Measurements from ENCODE around the gene HSPG2.

Gene HSPG2

DNA sequence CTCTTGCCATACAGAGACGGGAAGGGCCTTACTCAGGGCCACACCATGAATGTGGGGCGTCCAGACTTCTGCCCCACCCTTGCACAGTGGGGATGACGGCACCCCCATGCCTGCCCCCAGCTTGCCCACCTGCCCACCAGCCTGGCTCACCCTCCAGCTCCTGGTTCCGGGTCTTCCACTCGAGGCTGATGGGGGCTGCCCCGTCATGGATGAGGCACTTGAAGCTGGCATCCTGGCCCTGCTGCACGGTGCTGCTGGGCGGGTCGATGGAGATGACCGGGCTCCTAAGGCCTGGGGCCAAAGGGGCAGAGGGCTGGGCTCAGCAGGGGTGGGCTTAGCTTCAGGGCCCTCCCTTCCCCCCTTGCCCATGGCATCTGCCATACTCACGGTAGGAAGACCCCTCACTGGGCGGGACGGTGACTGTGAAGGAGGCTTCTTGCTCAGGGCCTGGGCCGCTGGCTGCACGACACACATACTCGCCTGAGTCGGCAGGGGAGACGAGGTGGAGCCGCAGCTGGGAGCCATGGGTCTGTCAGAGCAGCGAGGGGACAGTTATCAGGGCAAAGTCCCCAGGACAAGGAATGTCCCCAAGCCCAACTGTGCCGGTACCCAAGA lies 95.2 kb downstream of the HSPG2 start:
- Histone ChIP-seq H3K9ac (ENCODE audit: low read length in 5 of 5) (no peak overlapping the region), H3K9me3 (ENCODE audit: control insufficient read depth in 5 of 5, low read length in 5 of 5) (no peaks in the 10 kb centered on the region), H3K4me3 (ENCODE audit: low read depth in 1 of 5, low read length in 5 of 5) (no peak overlapping the region), H3K36me3 (ENCODE audit: control insufficient read depth in 5 of 5, insufficient read depth in 5 of 5, low read length in 5 of 5) (peaks cover 3 to 98% (median 92%) of the 10 kb centered on the region in 5 donors), H3K27ac (ENCODE audit: low read depth, low read length) (no peak overlapping the region), H3K4me1 (ENCODE audit: control insufficient read depth in 5 of 5, insufficient read depth in 5 of 5, low read length in 5 of 5) (no peaks in the 10 kb centered on the region), H3K27me3 (ENCODE audit: control insufficient read depth in 5 of 5, insufficient read depth in 4 of 5, low read length in 5 of 5) (no peaks in the 10 kb centered on the region)

DNA sequence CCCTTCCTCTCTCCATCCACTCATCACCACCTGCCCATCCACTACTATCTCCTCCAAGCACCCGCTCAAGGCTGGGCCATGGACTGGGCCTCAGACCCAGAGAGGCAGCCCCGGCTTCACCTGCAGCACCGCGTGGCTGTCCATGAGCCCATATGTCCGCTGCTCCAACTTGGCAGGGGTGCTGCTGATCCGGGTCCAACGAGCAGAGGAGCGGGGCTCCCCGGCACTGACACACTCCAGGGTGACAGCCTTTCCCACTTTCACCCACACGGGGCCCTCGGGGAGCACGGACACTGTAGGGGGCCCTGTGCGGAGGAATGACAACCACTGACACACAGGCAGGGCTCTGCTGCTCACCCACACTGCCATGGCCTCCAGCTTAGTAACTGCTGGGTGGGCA lies 96.1 kb downstream of the HSPG2 start:
- Histone ChIP-seq H3K9me3 (ENCODE audit: control insufficient read depth in 5 of 5, low read length in 5 of 5) (no peaks in the 10 kb centered on the region), H3K9ac (ENCODE audit: low read length in 5 of 5) (no peak overlapping the region), H3K27ac (ENCODE audit: low read depth, low read length) (no peak overlapping the region), H3K4me1 (ENCODE audit: control insufficient read depth in 5 of 5, insufficient read depth in 5 of 5, low read length in 5 of 5) (no peaks in the 10 kb centered on the region), H3K36me3 (ENCODE audit: control insufficient read depth in 5 of 5, insufficient read depth in 5 of 5, low read length in 5 of 5) (peaks cover 3 to 98% (median 92%) of the 10 kb centered on the region in 5 donors), H3K27me3 (ENCODE audit: control insufficient read depth in 5 of 5, insufficient read depth in 4 of 5, low read length in 5 of 5) (no peaks in the 10 kb centered on the region), H3K4me3 (ENCODE audit: low read depth in 1 of 5, low read length in 5 of 5) (no peak overlapping the region)

DNA sequence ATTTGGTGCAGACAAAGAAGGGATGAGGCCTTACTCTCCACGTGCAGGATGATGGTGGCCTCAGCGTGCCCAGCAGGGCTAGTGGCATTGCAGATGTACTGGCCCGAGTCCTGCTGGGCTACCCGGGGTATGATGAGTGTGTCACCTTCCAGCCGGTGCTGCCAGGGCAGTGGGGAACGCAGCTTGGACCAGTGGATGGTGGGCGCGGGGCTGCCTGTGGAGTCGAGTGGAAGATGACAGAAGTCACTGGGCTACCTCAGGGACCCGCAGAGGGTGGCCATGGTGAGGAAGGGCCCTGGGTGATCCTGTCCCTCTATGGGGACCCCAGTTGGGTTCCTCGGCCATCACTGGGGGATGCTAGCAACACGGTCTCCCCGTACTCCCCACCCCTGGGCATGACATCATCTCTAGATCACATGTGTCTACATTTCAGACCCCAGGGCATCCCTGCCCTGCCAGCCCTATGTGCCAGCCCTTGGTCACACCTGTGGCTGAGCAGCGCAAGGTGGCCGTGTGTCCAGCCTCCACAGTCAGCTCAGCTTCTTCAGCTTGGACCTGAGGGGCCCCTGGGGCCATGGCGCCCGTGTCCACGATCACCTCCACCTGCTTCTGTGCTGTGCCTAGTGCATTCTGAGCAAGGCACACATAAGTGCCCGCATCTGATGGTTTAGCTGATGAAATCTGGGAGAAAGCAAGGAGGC lies 97.6 kb downstream of the HSPG2 start:
- Histone ChIP-seq H3K27me3 (ENCODE audit: control insufficient read depth in 5 of 5, insufficient read depth in 4 of 5, low read length in 5 of 5) (no peaks in the 10 kb centered on the region), H3K36me3 (ENCODE audit: control insufficient read depth in 5 of 5, insufficient read depth in 5 of 5, low read length in 5 of 5) (peaks cover under 1 to 98% (median 93%) of the 10 kb centered on the region in 5 donors), H3K27ac (ENCODE audit: low read depth, low read length) (no peak overlapping the region), H3K4me3 (ENCODE audit: low read depth in 1 of 5, low read length in 5 of 5) (no peak overlapping the region), H3K4me1 (ENCODE audit: control insufficient read depth in 5 of 5, insufficient read depth in 5 of 5, low read length in 5 of 5) (no peaks in the 10 kb centered on the region), H3K9ac (ENCODE audit: low read length in 5 of 5) (no peak overlapping the region), H3K9me3 (ENCODE audit: control insufficient read depth in 5 of 5, low read length in 5 of 5) (peaks cover 0 to 4% (median 0%) of the 10 kb centered on the region in 5 donors)

DNA sequence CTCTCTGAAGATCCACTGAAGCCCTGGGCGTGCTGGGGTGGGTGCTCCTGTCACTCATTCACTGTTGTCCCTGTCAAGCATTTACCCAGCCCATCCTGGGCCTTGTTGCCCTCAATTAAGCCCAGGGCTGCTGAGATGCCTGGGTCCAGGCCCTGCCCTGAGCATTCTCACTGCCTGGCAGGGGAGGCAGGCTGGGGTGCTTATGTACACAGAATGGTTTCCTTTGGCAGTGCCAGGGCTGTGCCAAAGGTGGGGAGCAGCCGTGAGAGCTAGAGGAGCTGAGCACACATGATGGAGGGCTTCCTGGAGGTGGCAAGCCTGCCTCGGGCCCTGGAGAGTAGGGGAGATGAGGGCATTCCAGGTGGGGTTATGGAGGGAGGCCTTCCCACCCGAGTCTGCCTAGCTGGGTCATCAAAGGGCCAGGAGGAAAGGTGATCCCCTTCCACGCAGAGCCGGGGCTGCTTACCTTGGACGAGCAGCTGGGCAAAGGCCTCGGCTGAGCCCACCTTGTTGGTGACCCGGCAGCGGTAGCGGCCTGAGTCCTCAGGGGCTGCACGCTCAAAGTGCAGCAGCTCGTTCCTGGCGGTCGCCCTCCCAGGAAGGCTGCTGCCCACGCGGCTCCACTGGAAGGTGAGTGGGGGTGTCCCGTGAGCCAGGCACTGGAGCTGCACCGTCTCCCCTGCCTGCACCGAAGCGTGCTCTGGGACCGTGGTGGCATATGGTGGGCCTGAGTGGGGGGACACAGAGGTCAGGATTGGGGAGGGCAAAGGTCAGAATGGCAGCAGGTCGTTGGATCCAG lies 98.6 kb downstream of the HSPG2 start:
- Histone ChIP-seq H3K4me3 (ENCODE audit: low read depth in 1 of 5, low read length in 5 of 5) (no peak overlapping the region), H3K36me3 (ENCODE audit: control insufficient read depth in 5 of 5, insufficient read depth in 5 of 5, low read length in 5 of 5) (peaks cover 3 to 98% (median 93%) of the 10 kb centered on the region in 5 donors)

DNA sequence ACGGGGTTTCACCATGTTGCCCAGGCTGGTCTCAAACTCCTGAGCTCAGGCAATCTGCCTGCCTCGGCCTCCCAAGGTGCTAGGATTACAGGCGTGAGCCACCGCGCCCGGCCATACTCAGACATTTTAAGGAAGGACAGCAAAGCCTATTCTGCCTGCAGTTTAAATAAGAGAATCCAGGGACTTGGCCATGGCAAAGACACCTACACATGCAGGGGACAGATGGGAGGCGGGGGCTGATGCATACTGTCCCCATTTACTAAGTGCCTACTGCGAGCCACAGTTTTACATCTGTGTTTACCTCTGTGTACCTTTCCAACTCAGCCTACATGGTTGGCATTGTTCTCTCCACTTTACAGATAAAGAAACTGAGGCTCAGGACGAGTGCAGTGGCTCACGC lies 99.6 kb downstream of the HSPG2 start:
- Histone ChIP-seq H3K4me3 (ENCODE audit: low read depth in 1 of 5, low read length in 5 of 5) (no peak overlapping the region), H3K27ac (ENCODE audit: low read depth, low read length) (no peak overlapping the region), H3K36me3 (ENCODE audit: control insufficient read depth in 5 of 5, insufficient read depth in 5 of 5, low read length in 5 of 5) (peaks cover 3 to 98% (median 93%) of the 10 kb centered on the region in 5 donors), H3K9me3 (ENCODE audit: control insufficient read depth in 5 of 5, low read length in 5 of 5) (peaks cover 0 to 5% (median 0%) of the 10 kb centered on the region in 5 donors), H3K4me1 (ENCODE audit: control insufficient read depth in 5 of 5, insufficient read depth in 5 of 5, low read length in 5 of 5) (no peaks in the 10 kb centered on the region), H3K27me3 (ENCODE audit: control insufficient read depth in 5 of 5, insufficient read depth in 4 of 5, low read length in 5 of 5) (no peaks in the 10 kb centered on the region), H3K9ac (ENCODE audit: low read length in 5 of 5) (no peak overlapping the region)

More for the DNA sequence above, 98.6 kb downstream of the HSPG2 start:
- H3K9me3 ChIP-seq (ENCODE audit: control insufficient read depth in 5 of 5, low read length in 5 of 5) = peaks cover 0 to 5% (median 0%) of the 10 kb centered on the region in 5 donors
- no peak overlapping the region for H3K9ac ChIP-seq (ENCODE audit: low read length in 5 of 5)
- no peaks in the 10 kb centered on the region for H3K4me1 ChIP-seq (ENCODE audit: control insufficient read depth in 5 of 5, insufficient read depth in 5 of 5, low read length in 5 of 5)
- no peak overlapping the region for H3K27ac ChIP-seq (ENCODE audit: low read depth, low read length)
- no peaks in the 10 kb centered on the region for H3K27me3 ChIP-seq (ENCODE audit: control insufficient read depth in 5 of 5, insufficient read depth in 4 of 5, low read length in 5 of 5)

DNA sequence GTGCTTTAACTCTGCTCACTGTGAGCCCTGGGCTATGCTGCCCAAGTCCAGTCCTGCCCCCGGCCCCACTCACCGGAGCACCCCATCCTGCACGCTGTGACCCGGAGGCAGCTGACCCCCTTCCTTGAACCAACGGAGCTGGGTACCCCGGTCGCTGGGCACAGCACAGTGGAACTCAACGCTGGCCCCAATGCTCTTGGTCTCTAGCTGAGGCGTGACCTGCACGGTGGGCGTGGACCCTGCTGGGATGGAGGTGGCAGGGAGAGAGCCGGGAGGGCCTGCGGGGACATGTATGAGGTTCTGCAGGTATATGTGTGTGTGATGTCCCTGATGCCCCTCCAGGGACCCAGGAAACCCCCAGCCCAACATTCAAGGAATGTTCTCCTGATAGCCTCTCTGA lies 100.4 kb downstream of the HSPG2 start:
- Histone ChIP-seq H3K27me3 (ENCODE audit: control insufficient read depth in 5 of 5, insufficient read depth in 4 of 5, low read length in 5 of 5) (no peaks in the 10 kb centered on the region), H3K4me3 (ENCODE audit: low read depth in 1 of 5, low read length in 5 of 5) (no peak overlapping the region), H3K9me3 (ENCODE audit: control insufficient read depth in 5 of 5, low read length in 5 of 5) (peaks cover 0 to 5% (median 0%) of the 10 kb centered on the region in 5 donors), H3K9ac (ENCODE audit: low read length in 5 of 5) (no peak overlapping the region), H3K36me3 (ENCODE audit: control insufficient read depth in 5 of 5, insufficient read depth in 5 of 5, low read length in 5 of 5) (peaks cover 3 to 98% (median 93%) of the 10 kb centered on the region in 5 donors), H3K4me1 (ENCODE audit: control insufficient read depth in 5 of 5, insufficient read depth in 5 of 5, low read length in 5 of 5) (peaks cover 0 to 6% (median 0%) of the 10 kb centered on the region in 5 donors), H3K27ac (ENCODE audit: low read depth, low read length) (no peak overlapping the region)

DNA sequence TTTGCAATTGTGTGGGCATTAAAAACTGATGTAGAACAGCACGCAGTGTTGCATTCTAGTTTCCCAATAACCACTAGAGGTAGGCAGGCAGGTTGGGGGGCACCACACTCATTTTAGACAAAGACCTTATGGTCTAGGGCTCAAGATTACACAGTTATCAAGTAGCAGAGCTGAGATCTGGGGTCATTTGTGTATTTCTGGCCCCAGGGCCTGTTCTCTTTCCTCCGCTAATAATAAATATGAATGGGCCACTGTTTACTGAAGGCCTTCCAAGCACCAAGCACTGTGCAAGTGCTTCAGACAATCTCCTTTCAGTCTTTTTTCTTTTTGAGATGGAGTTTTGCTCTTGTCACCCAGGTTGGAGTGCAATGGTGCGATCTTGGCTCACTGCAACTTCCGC lies 101.1 kb downstream of the HSPG2 start:
- Histone ChIP-seq H3K36me3 (ENCODE audit: control insufficient read depth in 5 of 5, insufficient read depth in 5 of 5, low read length in 5 of 5) (peaks cover 3 to 98% (median 93%) of the 10 kb centered on the region in 5 donors), H3K9ac (ENCODE audit: low read length in 5 of 5) (no peak overlapping the region), H3K27ac (ENCODE audit: low read depth, low read length) (no peak overlapping the region), H3K9me3 (ENCODE audit: control insufficient read depth in 5 of 5, low read length in 5 of 5) (peaks cover 0 to 5% (median 0%) of the 10 kb centered on the region in 5 donors), H3K27me3 (ENCODE audit: control insufficient read depth in 5 of 5, insufficient read depth in 4 of 5, low read length in 5 of 5) (no peaks in the 10 kb centered on the region), H3K4me3 (ENCODE audit: low read depth in 1 of 5, low read length in 5 of 5) (no peak overlapping the region), H3K4me1 (ENCODE audit: control insufficient read depth in 5 of 5, insufficient read depth in 5 of 5, low read length in 5 of 5) (peaks cover 0 to 8% (median 0%) of the 10 kb centered on the region in 5 donors)

DNA sequence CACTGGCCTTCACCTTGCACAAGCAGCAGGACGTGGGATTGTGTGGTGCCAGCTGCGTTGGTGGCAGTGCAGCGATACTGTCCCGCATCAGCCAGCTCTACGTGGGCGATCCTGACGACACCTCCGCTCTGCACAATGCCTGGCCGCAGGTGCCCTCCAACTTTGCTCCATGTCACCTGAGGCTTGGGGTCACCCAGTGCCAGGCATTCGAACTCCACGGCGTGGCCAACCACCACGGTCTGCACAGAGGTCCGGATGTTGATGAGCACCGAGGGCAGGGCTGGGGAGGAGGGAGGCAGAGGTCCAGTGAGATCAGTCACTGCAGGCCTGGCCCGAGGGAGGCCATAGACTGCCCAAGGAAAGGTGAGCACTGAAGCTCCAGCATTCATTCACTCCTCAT lies 102.4 kb downstream of the HSPG2 start:
- H3K27ac ChIP-seq (ENCODE audit: low read depth, low read length) = no peak overlapping the region
- H3K36me3 ChIP-seq (ENCODE audit: control insufficient read depth in 5 of 5, insufficient read depth in 5 of 5, low read length in 5 of 5) = peaks cover 3 to 98% (median 94%) of the 10 kb centered on the region in 5 donors
- H3K27me3 ChIP-seq (ENCODE audit: control insufficient read depth in 5 of 5, insufficient read depth in 4 of 5, low read length in 5 of 5) = no peaks in the 10 kb centered on the region
- H3K9me3 ChIP-seq (ENCODE audit: control insufficient read depth in 5 of 5, low read length in 5 of 5) = peaks cover 0 to 5% (median 0%) of the 10 kb centered on the region in 5 donors
- no peak overlapping the region for H3K9ac ChIP-seq (ENCODE audit: low read length in 5 of 5)
- H3K4me1 ChIP-seq (ENCODE audit: control insufficient read depth in 5 of 5, insufficient read depth in 5 of 5, low read length in 5 of 5) = peaks cover 0 to 8% (median 0%) of the 10 kb centered on the region in 5 donors
- no peak overlapping the region for H3K4me3 ChIP-seq (ENCODE audit: low read depth in 1 of 5, low read length in 5 of 5)

DNA sequence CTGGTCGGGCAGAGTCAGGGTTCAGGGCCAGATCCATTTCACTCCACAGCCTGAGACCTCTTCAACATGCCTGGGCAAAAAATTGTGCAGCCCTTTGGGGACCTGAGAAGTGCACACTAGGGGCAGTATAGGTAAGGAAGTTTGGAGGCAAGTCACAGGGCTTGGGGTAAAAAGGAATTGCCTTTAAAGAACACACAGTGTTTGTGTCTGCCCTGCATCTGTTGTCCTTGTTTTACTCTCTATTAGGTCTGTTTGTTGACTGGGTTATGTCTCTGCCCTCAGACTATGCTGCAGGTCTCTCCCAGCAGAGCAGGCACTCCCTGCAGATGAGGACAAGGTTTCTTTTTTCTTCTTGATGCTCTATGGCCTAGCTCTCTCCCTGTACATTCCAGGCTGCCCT lies 103.0 kb downstream of the HSPG2 start:
- Histone ChIP-seq H3K9ac (ENCODE audit: low read length in 5 of 5) (no peak overlapping the region), H3K36me3 (ENCODE audit: control insufficient read depth in 5 of 5, insufficient read depth in 5 of 5, low read length in 5 of 5) (peaks cover 3 to 98% (median 94%) of the 10 kb centered on the region in 5 donors), H3K27me3 (ENCODE audit: control insufficient read depth in 5 of 5, insufficient read depth in 4 of 5, low read length in 5 of 5) (no peaks in the 10 kb centered on the region), H3K4me1 (ENCODE audit: control insufficient read depth in 5 of 5, insufficient read depth in 5 of 5, low read length in 5 of 5) (peaks cover 0 to 8% (median 0%) of the 10 kb centered on the region in 5 donors), H3K27ac (ENCODE audit: low read depth, low read length) (no peak overlapping the region), H3K9me3 (ENCODE audit: control insufficient read depth in 5 of 5, low read length in 5 of 5) (peaks cover 0 to 5% (median 0%) of the 10 kb centered on the region in 5 donors), H3K4me3 (ENCODE audit: low read depth in 1 of 5, low read length in 5 of 5) (no peak overlapping the region)
